ENCODE measurements around the gene ABHD15. TPM values are rescaled to one million over a fixed set of nuclear protein-coding genes. Genes with fewer than 3 reads are reported as not detected.

Gene ABHD15
- total RNA-seq, 1 experiment from 2014 or later = 11.7 TPM

DNA sequence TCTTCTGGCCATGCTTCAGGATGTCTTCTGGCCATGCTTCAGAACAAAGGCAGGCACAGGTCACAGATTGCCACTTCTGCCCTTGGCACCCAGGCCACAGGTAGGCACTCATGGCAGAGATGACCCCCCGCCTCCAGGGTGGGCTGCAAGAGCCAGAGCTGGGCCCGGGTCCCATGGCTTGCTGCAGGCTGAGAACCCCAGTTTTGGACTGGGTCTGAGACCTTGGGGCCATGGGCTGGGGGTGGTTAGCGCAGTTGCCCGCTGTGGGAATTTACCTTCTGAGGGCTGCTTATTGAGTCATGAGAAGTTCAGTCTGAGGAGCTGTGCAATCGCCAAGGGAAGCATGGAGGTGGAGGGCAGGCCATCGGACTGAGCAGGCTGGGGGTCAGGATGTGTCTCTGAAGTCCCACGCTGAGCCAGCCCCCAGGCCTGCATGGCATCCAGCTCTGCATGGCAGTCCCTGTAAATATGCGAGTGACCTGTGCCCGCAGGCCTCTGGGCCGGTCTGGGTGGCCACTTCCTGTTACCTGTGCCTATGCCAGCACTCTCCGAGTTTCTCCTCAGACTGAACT is 27.8 kb upstream of the ABHD15 start:
- no peak for DNase-seq (ENCODE audit: low spot score)

DNA sequence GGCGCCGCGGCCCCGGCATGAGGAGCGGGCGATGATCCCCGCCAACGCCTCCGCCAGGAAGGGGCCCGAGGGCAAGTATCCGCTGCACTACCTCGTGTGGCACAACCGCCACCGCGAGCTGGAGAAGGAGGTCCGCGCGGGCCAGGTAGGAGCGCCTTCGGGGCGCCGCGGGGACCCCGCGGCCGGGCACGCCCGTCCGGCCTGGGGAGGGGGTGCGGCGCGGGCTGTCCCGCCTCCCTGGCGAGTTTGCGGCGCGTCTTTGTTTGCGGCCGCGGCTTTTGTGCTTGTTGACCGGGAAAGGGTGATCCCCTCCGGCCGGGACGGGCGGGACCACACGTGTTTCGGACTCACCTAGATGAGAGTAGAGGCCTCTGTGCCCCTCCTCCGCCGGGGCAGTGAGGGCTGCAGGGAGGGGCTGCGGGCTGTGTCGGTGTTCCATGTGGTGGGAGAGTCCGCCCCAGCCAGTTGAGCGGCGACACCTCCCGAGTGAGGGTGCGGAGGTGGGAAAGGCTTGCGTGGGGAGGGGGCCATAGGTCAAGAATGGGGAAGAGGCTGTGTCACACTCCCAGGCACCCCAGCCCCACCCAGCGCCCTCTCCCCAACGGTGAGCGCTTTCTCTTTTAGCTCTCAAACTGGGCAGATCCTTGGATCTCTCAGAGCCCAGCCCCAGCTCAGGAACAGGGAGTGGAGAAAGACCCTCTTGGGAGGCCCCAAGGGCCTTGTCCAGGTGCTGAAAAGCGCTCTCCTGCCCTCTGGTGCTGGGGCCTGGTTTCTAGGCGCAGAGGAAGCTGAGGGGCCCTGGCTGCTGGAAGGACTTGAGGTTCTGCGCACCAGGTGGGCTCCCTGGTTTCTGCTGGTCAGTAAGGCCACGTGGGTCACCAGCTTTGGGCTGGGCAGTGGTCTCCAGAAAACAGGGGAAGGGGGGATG is 27.0 kb upstream of the ABHD15 start:
- no peak for DNase-seq (ENCODE audit: low spot score)

- no peak for DNase-seq (ENCODE audit: low spot score)
Measured at GRCh38 chr17:29592850-29593551, 26.2 kb upstream of the ABHD15 start, which contains the start of gene ANKRD13B. TSS of gene ANKRD13B (plus strand) at chr17:29593132. CDS start at chr17:29593622, 490 bp downstream.

- peak; percentile 85 for DNase-seq (ENCODE audit: low spot score)
Measured at GRCh38 chr17:29591737-29592608, 25.1 kb upstream of the ABHD15 start.

DNA sequence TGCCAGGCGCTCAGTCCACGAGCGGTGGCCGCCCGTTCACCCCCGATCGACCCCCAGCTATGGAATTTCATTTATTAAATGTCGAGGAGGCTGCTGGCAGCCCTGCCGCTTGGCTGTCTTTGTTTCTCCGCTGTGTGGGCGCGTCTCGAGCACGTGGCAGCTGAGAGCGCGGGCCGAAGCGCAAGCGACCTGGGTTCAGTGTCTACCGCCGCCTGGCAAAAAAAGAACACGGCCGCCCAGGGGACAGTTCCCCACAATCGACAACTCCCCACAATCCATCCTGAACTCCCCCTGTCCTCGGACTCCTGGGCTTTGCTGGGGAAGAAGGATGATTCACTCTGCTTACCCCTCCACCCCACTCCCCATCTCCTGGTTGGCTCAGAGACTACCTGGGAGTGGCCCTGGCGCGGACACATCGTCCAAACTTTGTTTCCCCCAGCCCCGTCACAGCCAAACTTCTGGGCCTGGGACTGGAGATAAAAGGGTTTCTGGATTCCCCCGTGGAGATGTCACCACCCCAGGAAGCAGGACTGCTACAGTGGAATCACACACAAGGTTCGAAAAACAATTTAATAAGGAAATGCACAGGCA is 24.4 kb upstream of the ABHD15 start:
- peak; percentile 82 for DNase-seq (ENCODE audit: low spot score)

DNA sequence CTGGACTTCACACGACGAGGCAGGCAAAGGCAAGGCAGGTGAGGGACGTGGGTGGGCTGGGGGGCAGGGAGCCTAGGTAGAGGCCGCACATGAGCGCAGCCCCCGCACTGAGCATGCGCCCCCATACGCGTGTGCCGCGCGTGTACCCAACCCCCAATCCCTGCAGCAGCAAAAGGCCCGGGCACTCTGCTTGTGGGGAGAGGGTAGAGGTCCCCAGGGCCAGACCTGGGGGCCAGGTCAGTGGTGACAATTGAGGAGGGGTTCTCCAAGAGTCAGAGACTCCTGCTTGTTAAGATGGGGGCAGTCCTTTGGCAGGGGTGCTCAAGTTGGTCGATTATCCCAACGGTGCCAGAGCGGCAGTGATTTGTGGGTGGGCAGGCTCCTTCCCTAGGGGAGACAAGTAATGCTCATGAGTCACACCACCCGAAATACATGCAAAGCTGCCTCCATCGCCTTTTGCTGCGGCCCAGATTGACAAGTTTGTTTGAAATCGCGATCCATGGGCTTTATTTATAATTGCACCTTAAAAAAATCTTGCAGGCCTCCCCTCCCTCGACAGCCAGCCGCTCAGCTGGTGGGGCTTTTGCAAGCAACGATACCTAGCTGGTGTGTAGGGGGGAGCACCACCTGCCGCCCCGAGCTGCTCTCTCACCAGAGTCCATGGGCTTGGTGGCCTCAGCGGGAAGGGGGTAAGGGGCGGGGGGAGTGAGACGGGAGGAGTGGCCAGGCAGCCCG is 23.7 kb upstream of the ABHD15 start:
- DNase-seq (ENCODE audit: low spot score) = peak; percentile 67

DNA sequence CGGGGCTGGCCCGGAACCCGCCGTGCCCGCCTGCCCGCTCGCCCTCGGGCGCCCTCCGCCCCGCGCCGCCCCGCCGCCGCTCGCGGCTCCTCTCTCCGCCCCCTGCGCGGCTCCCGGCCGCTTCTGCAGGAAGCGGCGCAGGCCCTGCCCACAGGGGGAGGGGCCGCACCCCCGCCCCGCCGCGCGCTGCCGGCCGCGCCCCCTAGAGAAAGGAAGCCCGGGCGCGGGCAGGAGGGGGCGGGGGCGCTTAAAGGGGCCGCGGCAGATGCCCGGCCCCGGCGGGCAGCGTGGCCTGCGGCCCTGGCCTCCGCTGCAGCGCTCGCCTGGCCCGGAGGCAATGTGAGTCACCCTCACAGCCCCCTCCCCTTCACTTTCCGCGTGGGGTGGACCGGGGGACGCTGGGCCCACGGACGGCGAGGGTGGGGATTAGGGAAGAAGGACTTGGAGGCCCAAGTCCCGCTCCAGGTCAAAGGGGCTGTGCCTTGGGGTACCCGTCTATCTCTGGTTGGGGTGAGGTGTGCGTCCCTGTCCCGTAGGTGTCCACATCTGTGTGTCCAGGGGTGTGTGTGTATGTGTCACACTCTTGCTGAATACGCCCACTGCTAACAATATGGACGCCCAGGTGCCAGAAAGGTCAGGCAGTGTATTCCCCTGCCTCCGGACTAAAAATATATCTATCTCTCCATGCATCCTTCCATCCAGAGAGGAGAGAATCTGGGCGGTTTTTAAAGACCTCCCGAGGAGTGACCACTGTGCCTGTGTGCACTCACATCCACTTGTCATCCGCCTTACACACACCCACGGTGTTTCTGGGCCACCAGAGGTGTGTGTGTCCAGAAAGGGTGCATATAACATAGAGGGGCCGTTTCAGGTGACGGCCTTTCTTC is 22.9 kb upstream of the ABHD15 start, which contains the start of gene GIT1:
Gene GIT1, minus strand, starts transcription at position 125 of the 887 bp plus-strand sequence. CDS start 270 bp downstream, outside the sequence.
- DNase-seq (ENCODE audit: low spot score) = peak; percentile 63

DNA sequence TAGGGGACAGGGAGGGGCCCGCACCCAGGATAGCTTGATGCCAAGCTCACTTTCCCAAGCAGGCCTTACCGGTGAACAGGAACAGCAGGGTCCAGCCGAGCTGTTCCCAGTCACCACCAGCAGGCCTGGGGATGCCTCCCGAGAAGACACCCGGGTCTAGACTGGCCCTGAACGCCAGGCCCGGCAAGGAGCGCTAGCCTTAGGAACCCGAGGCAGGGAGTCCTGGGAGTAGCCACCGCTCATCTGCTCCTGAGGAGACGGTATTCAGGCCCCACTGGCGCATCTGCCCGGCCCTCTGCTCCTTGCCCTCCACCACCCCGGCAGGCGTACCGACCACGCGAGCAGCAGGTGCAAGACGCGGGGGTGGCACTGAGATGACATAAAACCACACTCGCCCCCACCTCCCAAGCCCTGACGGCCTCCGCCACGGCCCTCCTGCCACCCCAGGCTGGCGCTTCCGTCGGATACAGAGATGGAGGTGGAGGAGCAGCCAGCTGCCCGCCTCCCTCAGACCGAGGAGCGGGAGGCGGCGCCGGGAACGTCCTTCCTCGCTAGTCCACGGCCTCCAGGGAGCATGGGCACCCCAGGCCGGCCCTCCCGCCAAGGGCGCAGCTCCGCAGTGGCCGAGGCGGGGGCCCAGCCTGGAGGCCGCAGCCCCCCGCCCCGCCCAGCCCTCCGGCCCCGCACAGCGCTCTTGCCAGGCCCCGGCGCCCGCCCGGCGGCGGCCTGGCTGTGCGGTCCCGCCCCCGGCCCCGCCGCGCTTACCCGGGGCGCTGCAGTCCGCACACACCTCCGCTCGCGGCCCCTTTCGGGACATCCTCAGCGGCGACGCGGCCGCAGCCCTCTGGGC is 21.9 kb upstream of the ABHD15 start:
- no peak for DNase-seq (ENCODE audit: low spot score)

DNA sequence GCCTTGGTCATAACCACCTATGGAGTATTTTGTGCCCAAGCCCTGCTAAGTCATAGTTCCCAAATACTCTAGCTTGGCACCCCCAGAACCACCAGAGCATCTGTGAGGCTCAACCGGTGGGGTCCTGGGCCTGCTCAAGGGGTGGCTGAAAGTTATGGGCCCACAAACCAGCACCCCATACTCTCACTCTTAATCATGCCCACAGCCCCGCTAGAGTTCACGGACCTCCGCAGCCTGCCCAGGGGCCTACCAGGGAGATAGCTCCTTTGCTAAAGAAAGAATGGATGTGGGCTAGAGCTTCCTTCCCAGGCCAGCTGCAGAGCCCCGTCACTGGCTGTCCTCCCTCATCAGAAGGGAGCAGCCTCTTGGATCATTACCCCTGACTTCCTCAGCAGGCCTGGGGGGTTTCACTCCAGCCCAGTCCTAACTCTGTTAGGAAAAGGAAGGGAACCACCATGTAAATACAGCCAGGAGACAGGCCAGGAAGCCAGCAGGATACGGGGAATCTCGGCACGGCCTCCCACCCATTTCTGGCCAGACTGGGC is 21.3 kb upstream of the ABHD15 start:
- DNase-seq (ENCODE audit: low spot score) = no peak

DNA sequence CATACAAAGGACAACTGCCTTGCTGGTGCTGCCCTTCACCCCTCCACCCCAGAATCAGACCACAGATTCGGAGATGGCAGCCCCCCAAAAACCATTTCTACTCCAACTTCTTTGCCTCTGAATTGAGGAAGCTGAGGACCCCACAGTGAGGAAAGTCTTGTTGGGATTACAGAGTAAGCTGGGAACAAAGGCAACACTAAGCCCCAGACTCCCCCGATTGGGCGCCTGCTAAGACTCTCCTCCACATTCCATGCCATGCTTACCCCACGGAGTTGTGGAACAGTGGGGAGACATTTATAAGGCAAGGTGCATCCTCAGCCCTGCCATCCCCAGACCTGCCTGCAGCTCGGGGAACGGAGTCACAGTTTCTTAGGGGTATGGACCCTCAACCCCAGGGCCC is 20.8 kb upstream of the ABHD15 start:
- DNase-seq (ENCODE audit: low spot score) = no peak

GRCh38 chr17:29586676-29587469 is 20.0 kb upstream of the ABHD15 start:
- DNase-seq (ENCODE audit: low spot score) = no peak

GRCh38 chr17:29585080-29585751 is 18.4 kb upstream of the ABHD15 start:
- peak; percentile 67 for DNase-seq (ENCODE audit: low spot score)

- DNase-seq (ENCODE audit: low spot score) = no peak
Measured at GRCh38 chr17:29584452-29585079, 17.7 kb upstream of the ABHD15 start.

GRCh38 chr17:29583324-29584248 is 16.7 kb upstream of the ABHD15 start:
- DNase-seq (ENCODE audit: low spot score) = no peak

- no peak for DNase-seq (ENCODE audit: low spot score)
Measured at GRCh38 chr17:29582772-29583171, 15.9 kb upstream of the ABHD15 start.

Data from A172 (cell line).